Neural progenitor cell (in vitro differentiated cells): ENCODE data around the gene VTI1A. TPM values are rescaled to one million over a fixed set of nuclear protein-coding genes. Genes with fewer than 3 reads are reported as not detected.

Source experiments
- DNase-seq: peaks from one replicate; pipeline ENCODE4 v3.0.0-alpha.2; 2016; ENCODE audit warnings: low spot score
- H2AFZ ChIP-seq: fragments of 200-600 bp; sonication (generic); replicated peaks from 2 replicates; pipeline ENCODE4 v1.6.1; 2016; ENCODE audit warnings: antibody characterized with exemption
- H3F3A ChIP-seq: fragments of 200-600 bp; sonication (generic); 2 replicates; pipeline ENCODE4 v1.6.1; 2016; ENCODE audit warnings: antibody characterized with exemption, low read depth
- H3K27ac ChIP-seq: fragments of 200-600 bp; sonication (generic); 2 replicates; pipeline ENCODE4 v1.5.1; 2016; ENCODE audit warnings: mild to moderate bottlenecking
- H3K27me3 ChIP-seq: fragments of 200-600 bp; sonication (generic); 2 replicates; pipeline ENCODE4 v1.6.1; 2016; ENCODE audit warnings: mild to moderate bottlenecking, moderate library complexity
- H3K36me3 ChIP-seq: fragments of 200-600 bp; sonication (generic); 2 replicates; pipeline ENCODE4 v1.5.1; 2016
- H3K4me1 ChIP-seq: fragments of 200-600 bp; sonication (generic); 2 replicates; pipeline ENCODE4 v1.6.1; 2016; ENCODE audit warnings: mixed run types
- H3K4me2 ChIP-seq: fragments of 200-600 bp; sonication (generic); 2 replicates; pipeline ENCODE4 v1.6.1; 2016
- H3K4me3 ChIP-seq: fragments of 200-600 bp; sonication (generic); 2 replicates; pipeline ENCODE4 v1.5.1; 2016
- H3K79me2 ChIP-seq: fragments of 200-600 bp; sonication (generic); 2 replicates; pipeline ENCODE4 v1.6.1; 2016; ENCODE audit warnings: low read depth
- H3K9ac ChIP-seq: fragments of 200-600 bp; sonication (generic); 2 replicates; pipeline ENCODE4 v1.6.1; 2016
- H3K9me3 ChIP-seq: fragments of 200-600 bp; sonication (generic); 2 replicates; pipeline ENCODE4 v1.5.1; 2016; ENCODE audit warnings: low read depth
- H4K20me1 ChIP-seq: fragments of 200-600 bp; sonication (generic); 2 replicates; pipeline ENCODE4 v1.6.1; 2016; ENCODE audit warnings: low read depth
- H3K27ac Mint-ChIP-seq: 3 replicates; pipeline ENCODE4 v1.8.0; 2021; ENCODE audit warnings: mixed read lengths
- H3K27me3 Mint-ChIP-seq: 2 replicates; pipeline ENCODE4 v1.8.0; 2022; ENCODE audit warnings: low read depth, mild to moderate bottlenecking, inconsistent platforms, moderate library complexity, mixed read lengths; ENCODE audit not compliant: insufficient read depth
- H3K36me3 Mint-ChIP-seq: 3 replicates; pipeline ENCODE4 v1.8.0; 2021; ENCODE audit warnings: mixed read lengths
- H3K4me1 Mint-ChIP-seq: 3 replicates; pipeline ENCODE4 v1.8.0; 2021; ENCODE audit warnings: mixed read lengths
- H3K4me3 Mint-ChIP-seq: 3 replicates; pipeline ENCODE4 v1.8.0; 2021; ENCODE audit warnings: mild to moderate bottlenecking, moderate library complexity, mixed read lengths
- H3K9me3 Mint-ChIP-seq: 3 replicates; pipeline ENCODE4 v1.8.0; 2020; ENCODE audit warnings: mixed read lengths
- CTCF ChIP-seq: fragments of 200-600 bp; sonication (generic); IDR thresholded peaks from 2 replicates; pipeline ENCODE4 v1.5.1; 2017; ENCODE audit warnings: antibody characterized with exemption, mild to moderate bottlenecking
- EZH2 ChIP-seq: fragments of 200-600 bp; sonication (generic); IDR thresholded peaks from 2 replicates; pipeline ENCODE4 v1.6.1; 2017; ENCODE audit warnings: antibody characterized with exemption, mild to moderate bottlenecking, moderate library complexity
- EZH2phosphoT487 ChIP-seq: fragments of 200-600 bp; sonication (generic); IDR thresholded peaks from 2 replicates; pipeline ENCODE4 v1.6.1; 2017; ENCODE audit warnings: antibody characterized with exemption
- total RNA-seq: library from RNA; depleted of rRNA; stranded (reverse); fragments of >200 nt; gene quantifications from 2 replicates; pipeline ENCODE4 v1.2.3, GENCODE V29; 2015; ENCODE audit warnings: low replicate concordance

The VTI1A gene
- total RNA-seq, 1 donor from 2014 or later: 28.8 TPM

- no peaks in the 10 kb centered on the region for H3K9me3 ChIP-seq
- no peaks in the 10 kb centered on the region for H3K27me3 ChIP-seq
- no peak overlapping the region for H3K27ac ChIP-seq
- Mint-ChIP-seq H3K27ac (no peak overlapping the region), H3K9me3 (no peaks in the 10 kb centered on the region), H3K4me1 (peaks cover 16% of the 10 kb centered on the region), H3K4me3 (no peak overlapping the region), H3K27me3 (no peaks in the 10 kb centered on the region), H3K36me3 (no peaks in the 10 kb centered on the region)
- H3F3A ChIP-seq: no peaks in the 10 kb centered on the region
- H3K4me3 ChIP-seq: no peak overlapping the region
- no peaks in the 10 kb centered on the region for H3K4me1 ChIP-seq
- TF ChIP-seq CTCF (no peak), EZH2 (no peak), EZH2phosphoT487 (no peak)
- no peak overlapping the region for H3K4me2 ChIP-seq
- H3K79me2 ChIP-seq: no peaks in the 10 kb centered on the region
- DNase-seq: no peak
- H4K20me1 ChIP-seq: no peaks in the 10 kb centered on the region
- no peaks in the 10 kb centered on the region for H3K36me3 ChIP-seq
- no peak overlapping the region for H2AFZ ChIP-seq
- H3K9ac ChIP-seq: no peak overlapping the region
These were observed 253.2 kb downstream of the VTI1A start for GRCh38 chr10:112700215-112700671.

DNA sequence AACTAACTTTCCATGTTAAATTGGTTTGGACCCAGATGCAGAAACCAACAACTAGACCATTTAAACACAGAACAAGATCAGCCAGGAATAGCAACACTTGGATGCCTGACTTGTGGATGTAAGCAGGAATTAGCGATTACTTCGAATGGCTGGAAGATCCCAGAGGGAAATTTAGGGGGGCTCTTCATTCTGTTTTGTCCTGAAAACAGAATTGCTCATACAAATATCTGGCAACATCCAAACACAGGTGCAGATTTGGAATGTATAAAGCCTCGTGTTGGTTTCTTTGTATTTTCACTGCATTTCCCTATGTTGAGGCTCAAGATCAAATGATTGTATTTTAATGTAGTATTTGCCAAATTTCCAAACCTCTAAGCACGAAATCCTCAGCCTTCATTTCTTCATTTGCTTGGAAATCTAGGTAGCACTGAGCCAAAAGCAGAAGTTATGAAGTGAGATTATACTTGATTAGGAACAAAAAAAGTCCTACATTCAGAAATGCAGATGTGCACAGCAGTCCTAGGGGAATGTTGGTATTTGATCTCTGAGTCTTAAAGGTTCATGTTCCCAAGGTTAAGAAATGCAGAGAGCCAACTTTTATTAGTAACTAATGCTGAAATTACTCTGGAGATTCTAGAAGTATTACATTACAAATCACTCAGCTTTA is 254.3 kb downstream of the VTI1A start:
- Mint-ChIP-seq H3K27ac (no peak overlapping the region), H3K9me3 (no peaks in the 10 kb centered on the region), H3K27me3 (no peaks in the 10 kb centered on the region), H3K4me1 (peaks cover 14% of the 10 kb centered on the region), H3K4me3 (no peak overlapping the region), H3K36me3 (no peaks in the 10 kb centered on the region)
- Histone ChIP-seq H3F3A (no peaks in the 10 kb centered on the region), H3K4me1 (no peaks in the 10 kb centered on the region), H4K20me1 (no peaks in the 10 kb centered on the region), H3K9me3 (no peaks in the 10 kb centered on the region), H3K4me3 (no peak overlapping the region), H3K4me2 (no peak overlapping the region), H3K27me3 (no peaks in the 10 kb centered on the region), H2AFZ (no peak overlapping the region), H3K27ac (no peak overlapping the region), H3K79me2 (no peaks in the 10 kb centered on the region), H3K36me3 (no peaks in the 10 kb centered on the region), H3K9ac (no peak overlapping the region)
- DNase-seq: no peak
- no peak for TF ChIP-seq EZH2

DNA sequence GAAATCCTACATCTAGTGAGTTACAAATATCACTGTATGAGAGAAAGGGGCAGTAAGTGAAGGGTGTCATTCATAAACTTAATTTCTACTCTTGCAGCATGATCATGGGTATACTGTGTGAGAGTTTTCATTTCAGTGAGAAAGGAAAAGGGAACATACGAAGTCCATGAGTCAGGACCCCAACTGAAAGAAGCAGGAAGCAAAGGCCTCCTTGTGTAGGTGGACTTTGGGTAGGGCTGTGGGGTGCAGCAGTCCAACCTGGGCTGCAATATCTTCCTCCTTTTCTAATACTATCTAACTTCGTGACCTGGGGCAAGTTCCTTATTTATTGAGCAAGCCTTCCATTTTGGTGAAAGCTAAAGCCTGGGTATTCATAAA is 254.9 kb downstream of the VTI1A start:
- no peaks in the 10 kb centered on the region for H3F3A ChIP-seq

More for the DNA sequence above, 254.9 kb downstream of the VTI1A start:
- Mint-ChIP-seq H3K27me3 (no peaks in the 10 kb centered on the region), H3K4me1 (peaks cover 9% of the 10 kb centered on the region), H3K27ac (no peak overlapping the region), H3K36me3 (no peaks in the 10 kb centered on the region), H3K9me3 (no peaks in the 10 kb centered on the region), H3K4me3 (no peak overlapping the region)
- H3K4me1 ChIP-seq: no peaks in the 10 kb centered on the region
- no peaks in the 10 kb centered on the region for H3K79me2 ChIP-seq
- no peak overlapping the region for H3K4me3 ChIP-seq
- H3K9ac ChIP-seq: no peak overlapping the region
- no peak for DNase-seq
- no peak for TF ChIP-seq EZH2phosphoT487
- no peak for TF ChIP-seq EZH2
- TF ChIP-seq CTCF: no peak
- H3K27me3 ChIP-seq: no peaks in the 10 kb centered on the region
- H2AFZ ChIP-seq: no peak overlapping the region
- H3K27ac ChIP-seq: no peak overlapping the region
- no peaks in the 10 kb centered on the region for H4K20me1 ChIP-seq
- H3K36me3 ChIP-seq: no peaks in the 10 kb centered on the region
- H3K4me2 ChIP-seq: no peak overlapping the region
- no peaks in the 10 kb centered on the region for H3K9me3 ChIP-seq
